Activated T-helper 2 cell treated with anti-CD3 and anti-CD28 coated beads, Interferon-gamma antibody, Interleukin-2, Interleukin-4, amounts not matched to agents 10 μg/mL and 5 μg/mL and 100 μg/mL, durations not matched to agents 14 hours and 24 hours and 36 hours (primary cell): ENCODE data around the gene BLOC1S4. TPM values are rescaled to one million over a fixed set of nuclear protein-coding genes. Genes with fewer than 3 reads are reported as not detected.

ENCODE experiments used
- DNase-seq: peaks from one replicate; pipeline ENCODE4 v3.0.0; 2021; ENCODE audit warnings: low spot score
- H3K27ac Mint-ChIP-seq: one replicate; pipeline ENCODE4 v1.8.0; 2021; ENCODE audit warnings: mixed read lengths
- H3K27me3 Mint-ChIP-seq: one replicate; pipeline ENCODE4 v1.8.0; 2021; ENCODE audit warnings: low read depth, mixed read lengths
- H3K36me3 Mint-ChIP-seq: one replicate; pipeline ENCODE4 v1.8.0; 2021; ENCODE audit warnings: low read depth, mixed read lengths
- H3K4me1 Mint-ChIP-seq: one replicate; pipeline ENCODE4 v1.8.0; 2021; ENCODE audit warnings: low read depth, mixed read lengths
- H3K4me3 Mint-ChIP-seq: one replicate; pipeline ENCODE4 v1.8.0; 2021; ENCODE audit warnings: low read depth, mild to moderate bottlenecking, moderate library complexity, mixed read lengths
- H3K9me3 Mint-ChIP-seq: one replicate; pipeline ENCODE4 v1.8.0; 2021; ENCODE audit warnings: mixed read lengths
- intact Hi-C: fragments of 100-400 bp; cut with micrococcal nuclease; formaldehyde crosslinking; loops from one replicate; pipeline ENCODE4 v1.15.1; 2023
- total RNA-seq: library from RNA; stranded (reverse); gene quantifications from 2 replicates; pipeline ENCODE4 v1.2.3, GENCODE V29; 2022

Gene BLOC1S4
- total RNA-seq, 1 donor from 2014 or later = 18.2 TPM

DNA sequence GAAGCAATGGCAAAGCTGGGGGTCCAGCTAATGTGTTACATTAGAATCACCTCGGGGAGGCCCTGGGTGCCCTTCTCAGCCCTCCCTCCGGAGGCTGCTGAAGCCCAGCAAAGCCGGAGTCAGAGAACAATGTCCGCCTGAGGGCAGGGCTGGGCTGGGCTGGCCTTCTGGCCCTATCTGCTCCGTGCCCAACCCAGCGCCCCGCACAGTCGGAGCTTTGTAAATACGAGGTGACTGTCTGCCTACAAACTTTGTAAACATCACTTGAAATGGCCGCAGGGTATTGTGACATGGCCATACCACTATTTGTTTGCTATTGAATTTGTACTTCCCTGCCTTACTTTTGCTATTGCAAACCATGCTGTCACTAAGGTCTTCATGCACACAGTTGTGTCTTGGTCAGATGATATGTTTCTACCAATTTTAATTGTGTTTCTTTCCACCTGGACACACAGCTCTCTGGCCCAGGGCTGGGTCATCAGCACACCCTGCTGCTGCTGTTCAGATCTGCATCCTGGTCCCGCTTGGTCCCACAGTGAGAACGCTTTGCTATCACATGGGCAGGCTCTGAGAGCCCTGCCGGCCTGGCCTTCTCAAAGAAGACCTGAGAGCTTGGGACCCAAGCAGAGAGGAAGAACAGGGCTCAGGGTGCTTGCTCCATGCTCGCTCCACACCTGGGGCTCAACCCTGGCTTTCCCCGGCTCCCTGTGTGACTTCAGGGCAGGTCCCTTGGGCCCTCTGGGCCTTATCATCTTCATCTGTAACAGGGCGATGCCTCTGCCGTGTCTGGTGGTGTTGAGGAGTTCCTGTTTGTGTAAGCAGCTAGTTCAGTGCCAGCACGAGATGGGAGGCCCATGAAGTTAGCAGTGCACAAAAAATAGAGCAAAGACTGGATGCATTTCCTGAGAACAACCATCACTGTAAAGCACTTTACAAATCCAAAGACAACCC lies 20.0 kb upstream of the BLOC1S4 start:
- peak; percentile 66 for DNase-seq
- peaks cover 72% of the 10 kb centered on the region for H3K4me1 Mint-ChIP-seq
- H3K4me3 Mint-ChIP-seq = peak overlapping the region; percentile 61
- no peaks in the 10 kb centered on the region for H3K9me3 Mint-ChIP-seq
- intact Hi-C loops = loop anchor here (1.0 kb wide), 4 partner anchors 9 to 56 kb away; partner anchors contain the start of genes MRFAP1 and MRFAP1L1
- H3K27ac Mint-ChIP-seq = peak overlapping the region; percentile 97
- H3K36me3 Mint-ChIP-seq = peaks cover 13% of the 10 kb centered on the region
- no peaks in the 10 kb centered on the region for H3K27me3 Mint-ChIP-seq

- intact Hi-C loops = loop anchor here (1.0 kb wide), 4 partner anchors 9 to 56 kb away; partner anchors contain the start of genes MRFAP1 and MRFAP1L1
- Mint-ChIP-seq H3K9me3 (no peaks in the 10 kb centered on the region), H3K27me3 (no peaks in the 10 kb centered on the region), H3K36me3 (peaks cover 16% of the 10 kb centered on the region), H3K4me1 (peaks cover 68% of the 10 kb centered on the region), H3K27ac (peak overlapping the region; percentile 97), H3K4me3 (peak overlapping the region; percentile 61)
- DNase-seq = no peak
Measured at GRCh38 chr4:6696611-6697010, 19.4 kb upstream of the BLOC1S4 start.

- Mint-ChIP-seq H3K4me3 (no peak overlapping the region), H3K36me3 (peaks cover 20% of the 10 kb centered on the region), H3K9me3 (no peaks in the 10 kb centered on the region), H3K27me3 (no peaks in the 10 kb centered on the region), H3K27ac (peak overlapping the region; percentile 97), H3K4me1 (peaks cover 67% of the 10 kb centered on the region)
- DNase-seq = no peak
- intact Hi-C loops = no loop called here
Measured at GRCh38 chr4:6697131-6697530, 18.8 kb upstream of the BLOC1S4 start.

DNA sequence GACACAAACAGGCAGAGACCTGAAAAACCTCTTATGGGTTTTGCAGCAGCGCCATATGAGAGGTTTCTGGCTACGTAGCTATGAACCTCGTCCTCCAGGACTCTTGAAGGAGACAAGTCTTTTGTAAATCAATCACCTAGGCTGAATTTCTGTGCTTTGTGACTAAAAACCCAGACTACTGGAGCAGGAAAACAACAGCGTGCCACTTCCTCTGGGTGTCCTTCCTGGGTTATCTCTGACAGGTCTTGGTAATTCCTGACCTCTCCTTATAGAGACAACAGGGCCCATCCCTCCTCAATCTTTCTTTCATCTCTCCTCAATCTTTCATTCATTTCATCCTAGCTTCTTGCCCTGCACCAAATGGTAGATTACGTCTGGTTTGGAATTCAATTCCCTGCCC lies 16.6 kb upstream of the BLOC1S4 start:
- Mint-ChIP-seq H3K9me3 (peaks cover 4% of the 10 kb centered on the region), H3K27me3 (no peaks in the 10 kb centered on the region), H3K4me3 (no peak overlapping the region), H3K36me3 (peaks cover 40% of the 10 kb centered on the region), H3K4me1 (peaks cover 55% of the 10 kb centered on the region), H3K27ac (peak overlapping the region; percentile 20)
- intact Hi-C loops = no loop called here
- DNase-seq = no peak

DNA sequence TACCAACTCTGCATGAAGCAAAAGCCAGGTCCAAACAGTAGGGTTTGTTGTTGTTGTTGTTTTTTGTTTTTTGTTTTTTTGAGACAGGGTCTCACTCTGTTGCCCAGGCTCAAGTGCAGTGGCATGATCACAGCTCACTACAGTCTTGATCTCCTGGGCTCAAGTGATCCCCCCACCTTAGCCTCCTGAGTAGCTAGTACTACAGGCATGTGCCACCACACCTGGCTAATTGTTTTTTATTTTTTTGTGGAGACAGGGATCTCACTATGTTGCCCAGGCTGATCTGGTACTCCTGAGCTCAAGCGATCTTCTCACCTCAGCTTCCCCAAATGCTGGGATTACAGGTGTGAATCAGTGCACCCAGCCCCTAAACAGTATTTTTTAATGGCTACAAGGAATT lies 16.1 kb upstream of the BLOC1S4 start:
- Mint-ChIP-seq H3K4me1 (peaks cover 55% of the 10 kb centered on the region), H3K4me3 (no peak overlapping the region), H3K27me3 (no peaks in the 10 kb centered on the region)

DNA sequence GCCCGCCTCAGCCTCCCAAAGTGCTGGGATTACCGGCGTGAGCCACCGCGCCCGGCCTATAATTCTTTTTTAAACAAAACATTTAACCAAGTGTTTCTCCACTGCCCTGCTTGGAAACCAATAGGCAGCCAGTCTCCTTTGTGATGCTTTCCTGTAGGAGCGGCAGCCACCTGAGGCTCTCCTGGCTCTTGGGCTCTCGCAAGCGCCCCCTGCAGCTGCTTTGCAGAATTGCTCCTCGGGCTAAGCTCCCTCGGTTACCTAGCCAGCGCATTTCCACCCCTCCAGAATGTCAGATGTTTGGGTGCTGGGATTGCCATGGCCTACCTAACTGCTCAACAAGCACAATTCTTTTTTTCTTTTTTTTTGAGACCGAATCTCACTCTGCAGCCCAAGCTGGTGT lies 14.6 kb upstream of the BLOC1S4 start:
- peaks cover 56% of the 10 kb centered on the region for H3K4me1 Mint-ChIP-seq
- no peak overlapping the region for H3K4me3 Mint-ChIP-seq
- peaks cover 60% of the 10 kb centered on the region for H3K36me3 Mint-ChIP-seq
- peaks cover 4% of the 10 kb centered on the region for H3K9me3 Mint-ChIP-seq
- no peaks in the 10 kb centered on the region for H3K27me3 Mint-ChIP-seq
- no peak overlapping the region for H3K27ac Mint-ChIP-seq
- intact Hi-C loops = loop anchor here (10.0 kb wide), 1 partner anchor 127 kb away; the partner anchor contains the start of gene MAN2B2
- no peak for DNase-seq

More for the DNA sequence above, 16.1 kb upstream of the BLOC1S4 start:
- peak overlapping the region; percentile 20 for H3K27ac Mint-ChIP-seq
- H3K9me3 Mint-ChIP-seq = peaks cover 4% of the 10 kb centered on the region
- peaks cover 45% of the 10 kb centered on the region for H3K36me3 Mint-ChIP-seq
- DNase-seq = no peak
- intact Hi-C loops = loop anchor here (10.0 kb wide), 1 partner anchor 125 kb away; the partner anchor contains the start of gene MAN2B2

DNA sequence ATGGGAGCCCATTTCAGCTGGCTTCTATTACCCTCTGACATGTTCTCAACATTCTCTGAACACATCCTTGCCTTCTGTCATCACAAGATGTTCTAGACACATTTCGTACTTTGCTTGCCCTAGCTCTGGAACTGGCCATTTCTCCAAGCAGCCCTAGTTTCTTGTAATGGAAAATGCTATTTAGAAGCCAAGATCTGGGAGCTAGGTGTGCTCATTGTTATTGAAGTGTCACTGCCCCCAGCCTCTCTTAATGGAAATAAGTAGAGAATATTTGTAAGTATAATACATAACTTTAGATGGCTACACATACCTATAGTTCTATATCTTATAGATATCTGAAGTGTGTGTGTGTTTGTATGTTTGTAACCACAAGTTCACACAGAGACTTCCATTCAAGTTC lies 13.2 kb upstream of the BLOC1S4 start:
- peaks cover 73% of the 10 kb centered on the region for H3K36me3 Mint-ChIP-seq
- H3K4me3 Mint-ChIP-seq = no peak overlapping the region
- intact Hi-C loops = loop anchor here (10.0 kb wide), 1 partner anchor 128 kb away; the partner anchor contains the start of gene MAN2B2
- no peak for DNase-seq
- no peaks in the 10 kb centered on the region for H3K27me3 Mint-ChIP-seq
- H3K9me3 Mint-ChIP-seq = peaks cover 4% of the 10 kb centered on the region
- H3K27ac Mint-ChIP-seq = no peak overlapping the region
- peaks cover 57% of the 10 kb centered on the region for H3K4me1 Mint-ChIP-seq

GRCh38 chr4:6703786-6704185 lies 12.2 kb upstream of the BLOC1S4 start:
- Mint-ChIP-seq H3K4me3 (no peak overlapping the region), H3K27ac (peak overlapping the region; percentile 78), H3K36me3 (peaks cover 79% of the 10 kb centered on the region), H3K27me3 (no peaks in the 10 kb centered on the region), H3K4me1 (peaks cover 61% of the 10 kb centered on the region), H3K9me3 (peaks cover 4% of the 10 kb centered on the region)
- DNase-seq = no peak
- intact Hi-C loops = loop anchor here (10.0 kb wide), 1 partner anchor 129 kb away; the partner anchor contains the start of gene MAN2B2

DNA sequence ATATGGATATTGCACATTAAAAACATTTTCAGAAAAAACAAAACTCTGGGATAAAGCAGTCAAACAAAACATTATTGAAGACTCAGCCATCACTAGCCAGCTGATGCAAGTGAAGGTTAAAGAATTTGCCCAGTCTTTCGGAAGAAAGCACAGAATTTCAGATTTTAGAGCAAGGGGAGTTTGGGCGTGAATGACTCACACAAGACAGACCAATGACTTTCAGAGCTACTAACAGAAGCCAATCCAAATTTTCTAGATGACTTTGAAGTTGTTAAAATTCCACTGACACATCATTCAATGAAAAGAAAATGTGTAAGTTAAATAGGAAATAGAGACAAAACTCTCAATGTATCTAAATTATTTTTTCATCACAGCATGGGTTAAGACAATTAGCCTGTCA lies 10.3 kb upstream of the BLOC1S4 start:
- Mint-ChIP-seq H3K36me3 (peaks cover 81% of the 10 kb centered on the region), H3K9me3 (peaks cover 5% of the 10 kb centered on the region), H3K4me1 (peaks cover 56% of the 10 kb centered on the region), H3K4me3 (no peak overlapping the region), H3K27me3 (peaks cover under 1% of the 10 kb centered on the region), H3K27ac (peak overlapping the region; percentile 33)
- no peak for DNase-seq
- intact Hi-C loops = loop anchor here (1.0 to 10.0 kb wide), 2 partner anchors 9 to 131 kb away; partner anchors contain the start of gene MAN2B2

- Mint-ChIP-seq H3K4me3 (no peak overlapping the region), H3K27me3 (peaks cover 2% of the 10 kb centered on the region), H3K4me1 (peaks cover 59% of the 10 kb centered on the region), H3K27ac (no peak overlapping the region), H3K36me3 (peaks cover 79% of the 10 kb centered on the region), H3K9me3 (peaks cover 9% of the 10 kb centered on the region)
- DNase-seq = no peak
- intact Hi-C loops = loop anchor here (10.0 kb wide), 1 partner anchor 131 kb away; the partner anchor contains the start of gene MAN2B2
Measured at GRCh38 chr4:6706173-6706572, 9.8 kb upstream of the BLOC1S4 start.

DNA sequence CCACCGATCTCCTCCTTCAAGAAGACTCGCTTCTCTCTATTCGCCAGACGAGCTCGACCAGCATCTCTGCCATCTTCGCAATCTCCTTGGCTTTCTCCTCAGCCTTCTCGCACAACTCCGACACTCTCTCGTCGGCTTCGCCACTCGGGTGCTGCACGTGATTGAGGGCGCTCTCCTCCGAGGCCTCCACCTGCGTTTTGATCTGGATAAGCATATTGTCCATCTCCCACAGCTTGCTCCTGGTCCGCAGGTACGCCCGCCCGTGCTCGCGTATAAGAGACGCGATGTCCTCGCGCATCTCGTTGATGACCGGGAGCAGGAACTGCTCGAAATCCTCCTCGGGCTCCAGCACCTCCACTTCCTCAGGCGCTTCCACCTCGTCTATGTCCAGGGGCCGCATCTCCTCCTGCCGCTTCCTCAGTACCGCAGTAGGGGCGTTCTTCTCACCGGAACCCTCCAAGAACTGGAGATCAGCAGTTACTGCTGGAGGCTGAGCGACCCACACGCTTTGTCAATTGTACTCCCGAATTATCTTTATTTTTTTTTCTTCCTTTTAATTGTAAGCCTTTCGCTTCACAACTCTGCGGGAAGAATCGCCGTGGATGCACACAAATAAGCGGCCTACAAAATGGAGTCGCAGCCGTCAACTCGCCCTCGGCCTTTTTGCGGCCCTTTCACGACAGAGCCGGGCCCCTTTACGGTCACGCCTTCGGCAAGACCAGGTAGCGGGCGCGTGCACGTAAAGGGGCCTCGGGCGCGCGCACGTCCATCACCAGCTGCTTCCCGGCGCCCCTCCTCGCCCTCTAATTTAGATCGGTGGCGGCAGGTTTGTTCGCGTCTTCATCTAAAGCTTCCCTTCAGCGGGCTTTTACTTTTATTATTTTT lies 6.5 kb upstream of the BLOC1S4 start, which contains the start of gene MRFAP1L1:
TSS of gene MRFAP1L1 (minus strand) at position 636 of the 885 bp plus-strand sequence. CDS start at position 400, 236 bp downstream.
- intact Hi-C loops = loop anchor here (1.0 to 10.0 kb wide), 6 partner anchors 13 to 278 kb away; partner anchors contain the start of genes KIAA0232, MAN2B2 and MRFAP1
- peak within 1 kb of the TSS; percentile 94 for H3K4me3 Mint-ChIP-seq
- H3K27me3 Mint-ChIP-seq = peaks cover 2% of the 10 kb centered on the region
- H3K9me3 Mint-ChIP-seq = peaks cover 4% of the 10 kb centered on the region
- peak within 1 kb of the TSS; percentile 95 for H3K27ac Mint-ChIP-seq
- peaks cover 52% of the 10 kb centered on the region for H3K36me3 Mint-ChIP-seq
- peaks cover 51% of the 10 kb centered on the region for H3K4me1 Mint-ChIP-seq
- peak; percentile 94 for DNase-seq

DNA sequence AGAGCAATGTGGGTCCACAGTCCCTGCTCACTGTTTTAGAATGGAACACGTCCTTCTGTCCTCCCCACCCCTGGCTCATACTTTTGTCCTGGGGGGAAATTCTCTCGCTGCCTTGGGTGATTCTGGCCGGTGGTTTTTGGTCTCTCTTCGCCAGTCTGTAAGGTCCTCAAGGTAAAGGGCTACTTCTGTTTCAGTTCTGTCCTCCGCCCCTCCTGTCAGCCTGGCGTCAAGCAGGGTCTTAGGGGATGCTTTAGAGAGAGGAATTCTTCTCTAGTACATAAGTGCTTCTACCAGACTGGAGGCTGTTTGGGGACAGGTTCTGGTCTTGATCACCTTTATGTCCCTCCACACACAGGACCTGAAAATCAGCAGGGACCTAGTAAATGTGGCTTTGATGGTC lies 5.7 kb upstream of the BLOC1S4 start:
- H3K4me3 Mint-ChIP-seq = peak overlapping the region; percentile 94
- peaks cover 43% of the 10 kb centered on the region for H3K4me1 Mint-ChIP-seq
- intact Hi-C loops = loop anchor here (5.0 kb wide), 1 partner anchor 277 kb away; no protein-coding TSS in a partner anchor
- peaks cover 4% of the 10 kb centered on the region for H3K9me3 Mint-ChIP-seq
- peaks cover 2% of the 10 kb centered on the region for H3K27me3 Mint-ChIP-seq
- H3K27ac Mint-ChIP-seq = peak overlapping the region; percentile 79
- H3K36me3 Mint-ChIP-seq = peaks cover 43% of the 10 kb centered on the region
- no peak for DNase-seq
